Measurements from ENCODE around the gene GNA12. TPM values are rescaled to one million over a fixed set of nuclear protein-coding genes. Genes with fewer than 3 reads are reported as not detected.
"Not testable (repeated sequence)": the region's sequence is repeated elsewhere in the genome, so short reads cannot be mapped to it uniquely, and the experiment has no call there.

GNA12 gene
- total RNA-seq, 1 donor from 2014 or later = 19.3 TPM

DNA sequence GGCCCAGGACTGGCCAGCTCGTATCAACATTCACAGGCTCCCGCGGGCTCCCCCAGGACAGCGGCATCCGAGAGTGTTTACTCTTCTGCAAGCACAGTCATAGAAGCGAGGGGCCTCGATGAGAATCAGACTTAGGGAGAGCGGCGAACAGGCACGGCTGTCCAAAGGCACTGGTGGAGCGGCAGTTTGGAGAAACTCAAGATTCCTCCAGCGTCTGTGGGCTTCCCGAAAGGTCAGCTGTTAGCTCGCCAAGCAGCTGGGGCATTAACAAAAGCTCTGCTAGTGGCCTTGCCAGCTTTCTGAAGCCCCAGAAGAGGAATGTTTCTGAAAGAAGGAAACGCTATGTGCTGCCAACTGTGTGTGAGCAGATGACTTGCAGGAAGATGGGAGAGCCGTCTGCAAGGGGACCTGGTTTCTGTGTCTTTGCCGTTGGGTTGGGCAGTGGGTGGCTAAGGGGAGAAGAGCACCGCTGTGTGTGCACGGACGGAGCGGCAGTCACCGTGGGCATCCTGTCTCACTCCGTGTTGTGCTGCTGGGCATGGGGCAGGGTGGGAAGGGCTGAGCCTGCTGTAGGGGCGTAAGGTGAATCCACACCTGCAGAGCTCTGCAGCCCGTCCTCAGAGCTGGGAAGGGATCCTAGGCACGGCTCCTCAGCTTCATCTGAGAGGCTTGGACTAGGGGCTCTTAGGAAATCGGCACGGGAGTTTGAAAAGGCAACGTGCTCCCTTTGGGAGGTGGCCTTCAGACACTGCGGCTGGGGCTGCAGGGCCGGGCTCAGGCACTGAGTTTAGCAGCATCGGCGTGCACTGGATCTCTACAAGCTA is 114.0 kb downstream of the GNA12 start:
- no peak for DNase-seq (ENCODE audit: low read depth)
- TF ChIP-seq, protein P1, sequence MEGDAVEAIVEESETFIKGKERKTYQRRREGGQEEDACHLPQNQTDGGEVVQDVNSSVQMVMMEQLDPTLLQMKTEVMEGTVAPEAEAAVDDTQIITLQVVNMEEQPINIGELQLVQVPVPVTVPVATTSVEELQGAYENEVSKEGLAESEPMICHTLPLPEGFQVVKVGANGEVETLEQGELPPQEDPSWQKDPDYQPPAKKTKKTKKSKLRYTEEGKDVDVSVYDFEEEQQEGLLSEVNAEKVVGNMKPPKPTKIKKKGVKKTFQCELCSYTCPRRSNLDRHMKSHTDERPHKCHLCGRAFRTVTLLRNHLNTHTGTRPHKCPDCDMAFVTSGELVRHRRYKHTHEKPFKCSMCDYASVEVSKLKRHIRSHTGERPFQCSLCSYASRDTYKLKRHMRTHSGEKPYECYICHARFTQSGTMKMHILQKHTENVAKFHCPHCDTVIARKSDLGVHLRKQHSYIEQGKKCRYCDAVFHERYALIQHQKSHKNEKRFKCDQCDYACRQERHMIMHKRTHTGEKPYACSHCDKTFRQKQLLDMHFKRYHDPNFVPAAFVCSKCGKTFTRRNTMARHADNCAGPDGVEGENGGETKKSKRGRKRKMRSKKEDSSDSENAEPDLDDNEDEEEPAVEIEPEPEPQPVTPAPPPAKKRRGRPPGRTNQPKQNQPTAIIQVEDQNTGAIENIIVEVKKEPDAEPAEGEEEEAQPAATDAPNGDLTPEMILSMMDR (conservative IDR thresholded peaks at IDR 0.05; ENCODE audit: low read depth, low read length) = no peak
- no peak overlapping the region for H3K4me3 ChIP-seq (ENCODE audit: low read depth, low read length)

DNA sequence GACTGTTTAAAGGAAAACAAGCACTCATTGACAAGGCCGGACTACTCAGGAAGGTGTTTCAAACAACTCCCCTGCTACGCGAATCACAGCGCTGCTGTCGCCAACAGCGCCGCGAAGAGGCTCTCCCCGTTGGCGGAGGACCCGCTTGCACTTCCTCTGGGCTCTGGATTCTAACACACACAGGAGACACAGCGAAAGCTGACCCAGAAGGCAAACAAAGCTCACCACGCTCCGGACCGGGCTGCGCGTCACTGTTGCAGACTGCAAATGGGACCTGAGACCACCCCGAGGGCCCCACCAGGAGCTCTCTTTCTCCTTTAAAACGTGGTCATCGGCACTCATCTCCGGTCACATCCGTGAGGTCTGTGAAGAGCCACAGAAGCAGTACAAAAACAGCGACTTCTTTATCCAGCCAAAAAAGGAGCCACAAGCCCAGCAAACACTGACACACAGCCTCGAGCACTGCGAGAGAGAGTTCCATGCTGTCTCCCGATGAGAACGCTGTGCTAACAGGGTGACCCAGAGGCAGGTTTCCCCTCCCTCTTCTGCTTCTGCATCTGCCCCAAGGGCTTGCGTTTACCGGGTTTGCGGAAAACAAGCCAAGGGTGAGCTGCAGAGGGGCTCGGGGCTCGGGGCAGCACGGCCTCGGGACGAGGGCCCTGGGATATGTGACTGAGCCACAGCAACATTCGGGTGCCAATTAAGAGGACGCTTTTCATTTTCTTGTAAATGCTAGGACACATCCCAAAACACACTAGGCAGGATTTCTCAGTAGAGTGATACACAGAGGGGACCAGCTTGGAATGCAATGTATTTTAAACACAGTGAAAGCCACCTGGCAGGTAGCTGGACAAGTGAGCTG is 114.8 kb downstream of the GNA12 start:
- DNase-seq (ENCODE audit: low read depth) = no peak
- TF ChIP-seq, protein P1 (conservative IDR thresholded peaks at IDR 0.05; ENCODE audit: low read depth, low read length) = no peak
- no peak overlapping the region for H3K4me3 ChIP-seq (ENCODE audit: low read depth, low read length)

DNA sequence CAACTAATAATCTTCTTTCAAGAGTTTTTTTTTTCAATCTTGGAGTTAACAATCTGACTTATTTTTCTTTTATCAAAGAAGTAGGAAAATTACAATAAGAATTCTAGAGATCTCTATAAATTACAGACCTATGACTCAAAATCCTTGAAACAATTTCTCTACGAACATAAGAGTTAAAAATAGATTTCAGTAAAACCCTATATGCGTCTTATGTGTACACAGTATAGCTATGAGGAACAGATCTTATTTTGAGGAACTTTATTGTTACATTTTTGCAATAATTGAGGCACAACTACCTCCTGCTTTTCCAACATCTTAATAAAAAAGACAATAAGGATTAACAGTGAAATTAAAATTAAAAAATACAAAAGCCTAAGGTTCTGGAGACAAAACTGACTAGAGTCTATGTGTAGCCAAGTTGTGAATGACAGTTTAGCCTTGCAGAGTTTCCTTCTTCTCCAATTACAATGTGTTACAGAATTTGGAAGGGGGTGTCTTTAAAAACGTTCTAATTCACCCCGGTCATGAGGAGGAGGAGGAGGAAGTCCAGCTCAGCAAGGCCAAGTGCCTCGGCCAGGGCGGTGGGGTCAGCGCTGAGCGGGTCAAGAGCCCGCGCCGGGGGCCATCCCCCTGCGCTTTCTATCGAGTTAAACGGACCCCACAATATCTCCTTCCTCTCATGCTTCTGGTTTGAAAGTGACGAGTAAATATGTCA is 115.6 kb downstream of the GNA12 start:
- H3K4me3 ChIP-seq (ENCODE audit: low read depth, low read length) = no peak overlapping the region
- TF ChIP-seq, protein P1 (conservative IDR thresholded peaks at IDR 0.05; ENCODE audit: low read depth, low read length) = no peak
- DNase-seq (ENCODE audit: low read depth) = no peak

DNA sequence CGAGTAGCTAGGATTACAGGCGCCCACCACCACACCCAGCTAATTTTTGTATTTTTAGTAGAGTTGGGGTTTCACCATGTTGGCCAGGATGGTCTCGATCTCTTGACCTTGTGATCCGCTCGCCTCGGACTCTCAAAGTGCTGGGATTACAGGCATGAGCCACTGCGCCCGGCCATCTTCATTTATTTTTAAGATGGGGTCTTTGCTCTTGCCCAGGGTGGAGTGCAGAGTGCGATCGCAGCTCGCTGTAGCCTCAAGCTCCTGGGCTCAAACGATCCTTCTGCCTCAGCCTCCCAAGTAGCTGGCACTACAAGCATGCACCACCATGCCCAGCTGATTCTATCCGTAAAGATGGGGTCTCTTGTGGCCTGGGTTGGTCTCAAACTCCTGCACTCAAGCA is 116.9 kb downstream of the GNA12 start:
- not testable (repeated sequence) for H3K4me3 ChIP-seq (ENCODE audit: low read depth, low read length); DNase-seq (ENCODE audit: low read depth)

DNA sequence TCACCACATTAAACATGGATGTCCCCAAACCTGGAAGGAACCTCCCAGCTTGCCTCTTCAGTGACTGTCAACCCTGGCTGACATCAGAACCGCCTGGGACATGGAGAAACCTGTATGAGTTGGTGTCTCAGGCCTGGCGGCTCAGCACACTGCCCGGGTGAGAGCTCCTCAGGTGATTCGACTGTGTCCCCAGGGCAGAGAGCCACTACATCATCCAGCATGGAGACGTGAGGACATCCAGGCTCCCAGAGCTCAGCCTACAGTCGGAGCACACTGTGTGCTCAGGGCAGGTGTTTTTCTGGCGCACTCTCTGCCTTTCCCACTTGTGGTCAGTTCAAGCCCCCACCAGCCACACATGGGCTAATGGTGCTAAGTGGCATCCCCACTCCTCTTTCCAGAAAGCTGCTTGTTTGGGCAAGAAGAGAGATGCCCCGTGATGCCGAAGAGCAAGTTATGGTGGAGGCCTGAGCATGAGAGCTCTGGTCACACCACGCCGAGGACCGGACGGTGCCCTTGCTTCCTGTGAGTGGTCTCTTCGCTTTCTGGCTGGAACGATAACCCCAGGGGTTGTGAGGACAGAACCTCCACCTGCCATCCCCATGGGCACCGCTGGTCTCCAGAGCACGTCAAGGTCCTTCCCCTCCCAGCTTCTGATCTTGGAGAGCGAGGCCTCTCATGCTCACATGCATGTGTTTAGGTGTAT is 117.6 kb downstream of the GNA12 start:
- DNase-seq (ENCODE audit: low read depth) = no peak
- no peak overlapping the region for H3K4me3 ChIP-seq (ENCODE audit: low read depth, low read length)
- TF ChIP-seq, protein P1 (conservative IDR thresholded peaks at IDR 0.05; ENCODE audit: low read depth, low read length) = no peak

DNA sequence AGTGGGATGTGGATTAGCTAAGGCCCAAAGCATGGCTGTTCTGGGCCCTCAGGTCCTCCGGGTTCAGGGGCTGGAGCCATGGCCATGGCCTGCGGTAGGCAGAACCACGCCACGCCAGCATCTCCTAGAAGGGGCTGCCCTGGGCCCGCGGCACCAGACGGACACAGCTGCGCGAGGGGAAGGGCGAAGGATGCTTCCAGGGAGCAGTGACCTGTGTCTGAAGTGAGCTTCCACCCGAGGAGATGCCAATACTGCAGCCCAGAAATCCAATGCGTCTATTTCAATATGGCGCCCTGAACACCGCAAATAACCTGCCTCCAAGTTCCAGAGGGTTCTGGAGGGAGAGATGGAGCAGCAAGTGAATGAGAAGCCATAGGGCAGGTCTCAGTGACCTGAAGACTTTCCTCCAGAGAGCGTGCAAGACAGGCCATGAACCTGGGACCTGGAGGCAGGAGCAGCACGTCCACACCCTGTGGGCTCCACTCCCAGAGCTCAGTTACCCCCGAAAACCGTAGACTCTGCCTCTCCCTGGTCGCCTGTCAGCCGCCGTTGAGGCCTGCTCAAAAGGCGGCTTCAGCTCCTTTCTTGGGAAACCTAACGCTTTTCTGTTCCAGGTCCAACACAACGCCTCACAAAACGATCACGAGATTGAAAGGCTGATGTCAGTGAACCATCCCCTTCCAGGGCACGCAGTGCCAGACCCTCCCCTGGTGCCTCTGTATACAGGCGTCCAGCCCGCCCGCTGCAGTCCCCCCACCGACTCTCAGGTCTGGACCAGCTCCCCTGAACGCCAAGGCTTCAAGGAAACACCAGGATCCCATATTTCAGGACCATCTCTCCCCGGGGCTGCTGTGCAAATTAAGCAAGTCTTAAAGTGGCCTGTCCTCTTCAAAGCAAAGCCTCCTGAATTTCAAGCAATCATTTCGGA is 118.7 kb downstream of the GNA12 start:
- no peak overlapping the region for H3K4me3 ChIP-seq (ENCODE audit: low read depth, low read length)
- TF ChIP-seq, protein P1 (conservative IDR thresholded peaks at IDR 0.05; ENCODE audit: low read depth, low read length) = no peak
- no peak for DNase-seq (ENCODE audit: low read depth)

All from epithelial cell of proximal tubule (primary cell).